ENCODE data around the gene GPR22.

Gene GPR22

DNA sequence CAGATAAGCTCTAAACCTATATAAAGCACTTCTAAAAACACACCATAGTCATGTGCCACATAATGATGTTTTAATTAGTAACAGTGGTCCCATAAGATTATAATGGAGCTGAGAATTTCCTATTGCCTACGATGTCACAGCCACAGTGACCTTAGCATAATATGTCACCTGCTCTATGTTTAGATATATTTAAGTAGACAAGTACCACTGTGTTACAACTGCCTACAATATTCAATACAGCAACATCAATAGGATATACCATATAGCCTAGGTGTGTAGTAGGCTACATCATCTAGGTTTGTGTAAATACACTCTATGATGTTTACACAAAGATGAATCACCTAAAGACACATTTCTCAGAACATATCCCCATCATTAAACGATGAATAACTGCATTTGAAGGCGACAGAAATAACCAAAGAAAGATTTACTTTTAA lies 24.5 kb downstream of the GPR22 start:
- H3K4me3 ChIP-seq = no peak overlapping the region
- DNase-seq (ENCODE audit: low spot score) = no peak
- no peak for TF ChIP-seq CTCF (IDR thresholded peaks at IDR 0.05)
- H3K27ac ChIP-seq = no peak overlapping the region

DNA sequence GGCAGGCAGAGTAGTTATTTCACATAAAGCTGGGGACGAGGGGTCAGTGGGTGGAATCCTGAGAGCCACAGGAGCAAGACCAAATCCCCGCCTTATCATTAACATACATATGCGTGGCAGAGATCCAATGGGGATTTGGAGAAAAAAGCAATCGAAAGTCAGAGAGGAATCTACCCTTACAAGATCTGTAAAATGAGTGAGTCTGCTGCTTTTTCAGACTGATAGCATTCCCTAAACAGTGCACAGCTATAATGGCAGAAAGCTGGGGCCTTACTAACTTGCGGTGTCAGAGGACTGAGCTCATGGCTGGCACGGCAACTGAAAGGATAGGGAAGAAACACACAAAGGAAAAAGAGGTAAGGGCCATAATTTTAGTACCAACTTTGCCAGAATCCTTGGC lies 25.0 kb downstream of the GPR22 start:
- H3K27ac ChIP-seq = no peak overlapping the region
- H3K4me3 ChIP-seq = no peak overlapping the region
- DNase-seq (ENCODE audit: low spot score) = no peak
- no peak for TF ChIP-seq CTCF (IDR thresholded peaks at IDR 0.05)

DNA sequence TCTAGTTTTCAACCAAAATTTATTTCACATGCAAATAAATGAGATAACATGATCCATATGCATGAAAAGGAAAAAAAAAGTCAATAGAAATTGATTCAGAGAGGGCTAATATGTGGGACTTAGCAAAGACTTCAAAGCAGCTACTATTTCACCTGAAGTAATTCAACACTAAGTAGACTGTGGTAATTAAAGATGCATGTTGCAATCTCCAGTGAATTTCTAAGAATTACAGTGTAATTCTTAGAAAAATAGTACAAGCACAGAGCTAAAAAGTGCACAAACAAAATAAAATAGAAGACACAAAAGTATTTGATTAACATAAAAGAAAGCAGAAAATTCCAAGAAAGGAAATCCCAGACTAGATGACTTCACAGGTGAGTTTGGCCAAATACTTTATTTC lies 25.7 kb downstream of the GPR22 start:
- no peak for TF ChIP-seq CTCF (IDR thresholded peaks at IDR 0.05)
- no peak overlapping the region for H3K4me3 ChIP-seq
- no peak for DNase-seq (ENCODE audit: low spot score)
- H3K27ac ChIP-seq = no peak overlapping the region

DNA sequence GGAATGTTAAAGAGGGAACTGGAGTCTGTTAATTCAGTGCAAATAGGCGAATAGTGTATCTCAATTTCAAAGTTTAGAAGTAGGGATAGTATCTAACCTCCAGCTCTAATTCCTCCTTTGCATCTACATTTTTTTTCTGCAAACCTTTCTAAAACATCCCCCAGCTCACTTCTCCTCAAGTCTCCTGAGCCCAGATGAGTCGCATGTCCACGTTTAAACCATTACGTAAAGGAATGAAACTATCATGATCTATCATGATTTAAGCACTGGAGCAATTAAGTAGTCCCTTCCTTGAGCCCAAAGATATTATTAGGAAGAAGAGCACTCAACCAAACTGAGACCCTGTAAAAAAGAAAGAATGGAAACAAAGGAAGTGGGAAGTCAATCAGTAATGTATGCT lies 29.9 kb downstream of the GPR22 start:
- no peak for TF ChIP-seq CTCF (IDR thresholded peaks at IDR 0.05)
- Histone ChIP-seq H3K27ac (no peak overlapping the region), H3K4me3 (no peak overlapping the region)
- DNase-seq (ENCODE audit: low spot score) = no peak

DNA sequence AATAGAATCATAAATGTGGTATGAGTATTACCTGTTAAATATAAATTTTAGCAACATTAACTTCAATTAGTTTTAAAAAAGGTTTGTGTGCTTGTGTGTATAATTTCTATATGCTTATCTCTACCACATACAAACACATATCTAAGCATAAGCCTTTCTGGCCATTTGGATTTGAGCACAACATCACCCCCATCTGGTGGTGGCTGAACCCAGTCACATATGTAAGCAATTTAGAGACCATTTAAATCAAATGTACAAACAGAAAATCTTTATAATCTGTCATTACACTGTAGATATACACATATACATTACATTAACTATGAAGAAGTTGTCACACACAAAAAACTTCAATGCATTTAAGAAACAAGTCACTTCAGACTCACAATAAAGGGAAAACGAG lies 31.7 kb downstream of the GPR22 start:
- DNase-seq (ENCODE audit: low spot score) = no peak
- Histone ChIP-seq H3K27ac (no peak overlapping the region), H3K4me3 (no peak overlapping the region)
- TF ChIP-seq CTCF (IDR thresholded peaks at IDR 0.05) = no peak

DNA sequence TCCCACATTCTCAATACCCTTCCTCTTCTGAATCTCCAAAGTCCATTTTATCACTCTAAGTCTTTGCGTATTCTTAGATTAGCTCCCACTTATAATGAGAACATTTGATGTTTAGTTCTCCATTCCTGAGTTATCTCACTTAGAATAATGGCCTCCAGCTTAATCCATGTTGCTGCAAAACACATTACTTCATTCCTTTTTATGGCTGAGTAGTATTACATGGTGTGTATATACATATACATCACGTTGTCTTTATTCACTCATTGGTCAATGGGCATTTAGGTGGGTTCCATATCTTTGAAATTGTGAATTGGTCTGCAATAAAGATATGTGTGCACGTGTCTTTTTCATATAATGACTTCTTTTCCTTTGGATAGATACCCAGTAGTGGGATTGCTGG lies 32.3 kb downstream of the GPR22 start:
- DNase-seq (ENCODE audit: low spot score) = no peak

DNA sequence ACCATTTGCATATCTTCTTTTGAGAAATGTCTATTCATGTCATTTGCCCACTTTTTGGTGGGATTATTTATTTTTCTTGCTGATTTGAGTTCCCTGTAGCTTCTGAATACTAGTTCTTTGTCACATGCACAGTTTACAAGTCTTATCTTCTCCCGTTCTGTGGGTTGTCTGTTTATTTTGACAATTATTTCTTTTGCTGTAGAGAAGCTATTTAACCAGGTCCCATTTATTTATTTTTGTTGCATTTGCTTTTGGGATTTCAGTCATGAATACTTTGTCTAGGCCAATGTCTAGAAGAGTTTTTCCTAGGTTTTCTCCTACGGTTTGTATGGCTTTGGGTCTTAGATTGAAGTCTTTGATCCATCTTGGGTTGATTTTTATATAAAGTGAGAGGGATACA lies 32.9 kb downstream of the GPR22 start:
- Histone ChIP-seq H3K27ac (no peak overlapping the region), H3K4me3 (no peak overlapping the region)
- no peak for DNase-seq (ENCODE audit: low spot score)
- TF ChIP-seq CTCF (IDR thresholded peaks at IDR 0.05) = no peak

More for the DNA sequence above, 32.3 kb downstream of the GPR22 start:
- Histone ChIP-seq H3K27ac (no peak overlapping the region), H3K4me3 (no peak overlapping the region)
- TF ChIP-seq CTCF (IDR thresholded peaks at IDR 0.05) = no peak
